Glutamatergic neuron (in vitro differentiated cells): Measurements from ENCODE around the gene ACSM3. TPM values are rescaled to one million over a fixed set of nuclear protein-coding genes. Genes with fewer than 3 reads are reported as not detected.

ENCODE experiments used
- DNase-seq: peaks from one replicate; pipeline ENCODE4 v3.0.0; 2022
- H3K27ac Mint-ChIP-seq: one replicate; pipeline ENCODE4 v1.8.0; 2020; ENCODE audit warnings: mild to moderate bottlenecking, mixed read lengths, inconsistent platforms; ENCODE audit not compliant: unreplicated experiment
- H3K27me3 Mint-ChIP-seq: one replicate; pipeline ENCODE4 v1.8.0; 2020; ENCODE audit warnings: mild to moderate bottlenecking, moderate library complexity, mixed read lengths, inconsistent platforms; ENCODE audit not compliant: unreplicated experiment
- H3K36me3 Mint-ChIP-seq: one replicate; pipeline ENCODE4 v1.8.0; 2020; ENCODE audit warnings: mild to moderate bottlenecking, mixed read lengths, inconsistent platforms; ENCODE audit not compliant: unreplicated experiment
- H3K4me1 Mint-ChIP-seq: one replicate; pipeline ENCODE4 v1.8.0; 2020; ENCODE audit warnings: mild to moderate bottlenecking, low read depth, mixed read lengths, inconsistent platforms; ENCODE audit not compliant: unreplicated experiment
- H3K4me3 Mint-ChIP-seq: one replicate; pipeline ENCODE4 v1.8.0; 2020; ENCODE audit warnings: mild to moderate bottlenecking, mixed read lengths, inconsistent platforms; ENCODE audit not compliant: unreplicated experiment
- H3K9me3 Mint-ChIP-seq: one replicate; pipeline ENCODE4 v1.8.0; 2020; ENCODE audit warnings: mild to moderate bottlenecking, moderate library complexity, mixed read lengths, inconsistent platforms; ENCODE audit not compliant: unreplicated experiment
- total RNA-seq: library from RNA; stranded (reverse); fragmentation: NEBNext Ultra II Directional; extraction: Animal tissue kit (Norgen Biotek cat#: 25700); gene quantifications from one replicate; pipeline ENCODE4 v1.2.1, GENCODE V29; 2021; ENCODE audit not compliant: unreplicated experiment
- TF ChIP-seq, protein P1 (sequence below): fragments of 200-600 bp; sonication (generic); IDR thresholded peaks from one replicate; pipeline ENCODE4 v1.5.0; 2021; ENCODE audit not compliant: partially characterized antibody, unreplicated experiment

The ACSM3 gene
- total RNA-seq, 1 donor from 2014 or later, result 0.91 TPM

GRCh38 chr16:20812510-20812909 lies 48.7 kb downstream of the ACSM3 start:
- Mint-ChIP-seq H3K4me3 (no peak overlapping the region), H3K4me1 (peaks cover 2% of the 10 kb centered on the region), H3K36me3 (no peaks in the 10 kb centered on the region), H3K27ac (no peak overlapping the region), H3K27me3 (no peaks in the 10 kb centered on the region), H3K9me3 (no peaks in the 10 kb centered on the region)
- DNase-seq, result no peak
- TF ChIP-seq, protein P1, sequence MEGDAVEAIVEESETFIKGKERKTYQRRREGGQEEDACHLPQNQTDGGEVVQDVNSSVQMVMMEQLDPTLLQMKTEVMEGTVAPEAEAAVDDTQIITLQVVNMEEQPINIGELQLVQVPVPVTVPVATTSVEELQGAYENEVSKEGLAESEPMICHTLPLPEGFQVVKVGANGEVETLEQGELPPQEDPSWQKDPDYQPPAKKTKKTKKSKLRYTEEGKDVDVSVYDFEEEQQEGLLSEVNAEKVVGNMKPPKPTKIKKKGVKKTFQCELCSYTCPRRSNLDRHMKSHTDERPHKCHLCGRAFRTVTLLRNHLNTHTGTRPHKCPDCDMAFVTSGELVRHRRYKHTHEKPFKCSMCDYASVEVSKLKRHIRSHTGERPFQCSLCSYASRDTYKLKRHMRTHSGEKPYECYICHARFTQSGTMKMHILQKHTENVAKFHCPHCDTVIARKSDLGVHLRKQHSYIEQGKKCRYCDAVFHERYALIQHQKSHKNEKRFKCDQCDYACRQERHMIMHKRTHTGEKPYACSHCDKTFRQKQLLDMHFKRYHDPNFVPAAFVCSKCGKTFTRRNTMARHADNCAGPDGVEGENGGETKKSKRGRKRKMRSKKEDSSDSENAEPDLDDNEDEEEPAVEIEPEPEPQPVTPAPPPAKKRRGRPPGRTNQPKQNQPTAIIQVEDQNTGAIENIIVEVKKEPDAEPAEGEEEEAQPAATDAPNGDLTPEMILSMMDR, result no peak

DNA sequence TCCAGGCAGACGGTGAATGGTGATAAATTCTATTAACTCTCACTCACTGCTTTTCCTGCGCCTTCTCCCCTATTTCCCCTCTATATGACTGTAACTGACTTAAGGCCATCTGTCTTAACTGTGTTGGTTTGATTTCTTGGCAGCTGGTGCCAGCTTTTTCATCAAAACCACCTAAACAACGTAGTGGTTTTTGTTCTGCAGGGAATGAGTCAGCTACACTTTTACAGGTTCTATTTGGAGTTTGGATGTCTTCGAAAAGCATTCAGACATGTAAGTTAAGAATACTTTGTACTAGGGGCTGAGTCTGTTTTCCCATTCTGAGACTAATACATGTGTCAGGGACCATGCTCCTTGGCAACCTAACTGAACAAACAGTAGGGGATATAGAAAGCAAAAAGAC lies 51.0 kb downstream of the ACSM3 start:
- H3K9me3 Mint-ChIP-seq, result no peaks in the 10 kb centered on the region
- no peak for DNase-seq
- H3K27ac Mint-ChIP-seq, result no peak overlapping the region
- TF ChIP-seq, protein P1, result no peak
- H3K36me3 Mint-ChIP-seq, result no peaks in the 10 kb centered on the region
- no peaks in the 10 kb centered on the region for H3K27me3 Mint-ChIP-seq
- H3K4me3 Mint-ChIP-seq, result no peak overlapping the region
- H3K4me1 Mint-ChIP-seq, result peaks cover 2% of the 10 kb centered on the region

DNA sequence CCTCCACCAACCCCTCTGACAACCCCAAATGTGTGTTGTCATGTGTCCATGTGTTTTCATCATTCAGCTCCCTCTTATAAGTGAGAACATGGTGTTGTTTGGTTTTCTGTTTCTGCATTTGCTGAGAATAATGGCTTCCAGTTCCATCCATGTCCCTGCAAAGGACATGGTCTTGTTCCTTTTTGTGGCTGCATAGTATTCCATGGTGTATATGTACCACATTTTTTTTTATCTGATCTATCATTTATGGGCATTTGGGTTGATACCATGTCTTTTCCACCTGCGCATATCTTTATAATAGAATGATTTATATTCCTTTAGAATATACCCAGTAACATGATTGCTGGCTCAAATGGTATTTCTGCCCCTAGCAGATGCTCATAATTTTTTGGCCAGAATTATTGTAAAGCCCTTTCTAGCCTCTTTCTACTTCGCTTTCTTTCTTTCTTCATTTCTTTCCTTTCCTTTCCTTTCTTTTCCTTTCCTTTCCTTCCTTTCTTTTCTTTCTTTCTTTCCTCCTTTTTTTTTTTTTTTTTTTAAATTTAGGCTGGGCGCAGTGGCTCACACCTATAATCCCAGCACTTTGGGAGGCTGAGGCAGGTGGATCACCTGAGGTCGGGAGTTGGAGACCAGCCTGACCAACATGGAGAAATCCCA lies 55.2 kb downstream of the ACSM3 start:
- Mint-ChIP-seq H3K4me3 (no peak overlapping the region), H3K4me1 (peaks cover 2% of the 10 kb centered on the region), H3K9me3 (no peaks in the 10 kb centered on the region), H3K27ac (no peak overlapping the region), H3K27me3 (no peaks in the 10 kb centered on the region), H3K36me3 (no peaks in the 10 kb centered on the region)
- TF ChIP-seq, protein P1, result no peak
- DNase-seq, result no peak

DNA sequence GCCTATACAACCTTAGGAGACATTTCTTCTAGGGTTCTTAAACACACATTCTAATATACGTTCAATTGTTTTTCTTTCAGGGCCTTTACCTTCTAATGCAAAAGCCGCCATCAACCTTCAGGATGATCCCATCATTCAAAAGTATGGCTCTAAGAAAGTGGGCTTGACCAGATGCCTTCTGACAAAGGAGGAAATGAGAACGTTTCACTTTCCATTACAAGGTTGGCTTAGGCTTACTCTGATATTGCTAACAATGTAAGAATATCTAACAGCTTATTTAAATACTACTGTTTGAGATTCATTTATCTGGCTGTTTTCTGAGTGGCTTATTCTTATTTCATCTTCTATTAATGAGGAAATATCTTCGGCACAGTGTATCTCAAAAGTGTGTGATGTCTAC lies 57.9 kb downstream of the ACSM3 start:
- TF ChIP-seq, protein P1, result no peak
- Mint-ChIP-seq H3K9me3 (no peaks in the 10 kb centered on the region), H3K27me3 (no peaks in the 10 kb centered on the region), H3K27ac (no peak overlapping the region), H3K4me1 (no peaks in the 10 kb centered on the region), H3K36me3 (no peaks in the 10 kb centered on the region), H3K4me3 (no peak overlapping the region)
- no peak for DNase-seq

DNA sequence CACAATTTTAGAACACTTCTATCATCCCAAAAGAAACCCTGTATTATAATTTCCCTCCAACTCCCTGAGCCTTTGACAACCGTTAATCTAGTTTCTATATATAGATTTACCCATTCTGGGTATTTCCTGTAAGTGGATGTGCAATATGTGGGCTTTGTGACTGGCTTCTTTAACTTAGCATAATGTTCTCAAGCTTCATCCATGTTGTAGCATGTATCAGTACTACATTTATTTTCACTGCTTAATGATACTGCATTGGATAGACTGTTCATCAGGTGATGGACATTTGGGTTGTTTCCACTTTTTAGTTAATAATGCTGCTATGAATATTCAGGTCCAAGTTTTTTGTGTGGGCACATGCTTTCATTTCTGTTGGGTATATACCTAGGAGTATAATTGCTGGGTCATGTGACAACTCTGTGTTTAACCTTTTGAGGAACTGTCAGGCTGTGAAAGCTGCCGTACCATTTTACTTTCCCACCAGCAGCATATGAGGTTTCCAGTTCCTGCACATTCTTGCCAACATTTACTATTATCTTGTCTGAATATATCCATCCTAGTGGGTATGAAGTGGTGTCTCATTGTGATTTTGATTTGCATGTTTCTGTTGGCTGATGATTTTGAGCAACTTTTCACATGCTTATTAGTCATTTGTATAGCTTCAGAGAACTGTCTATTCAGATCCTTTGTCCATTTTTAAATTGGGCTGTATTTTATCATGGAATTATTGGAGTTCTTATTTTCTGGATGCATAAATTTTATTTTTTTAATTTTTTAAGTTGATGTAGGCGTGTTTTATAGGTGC lies 58.9 kb downstream of the ACSM3 start:
- Mint-ChIP-seq H3K27me3 (no peaks in the 10 kb centered on the region), H3K36me3 (no peaks in the 10 kb centered on the region), H3K4me3 (no peak overlapping the region), H3K4me1 (no peaks in the 10 kb centered on the region), H3K9me3 (no peaks in the 10 kb centered on the region), H3K27ac (no peak overlapping the region)
- TF ChIP-seq, protein P1, result no peak
- DNase-seq, result no peak
